ENCODE data around the gene TMEM9.
A peak's percentile ranks its signal among the peaks of the same experiment; 100 is the strongest.

Gene TMEM9

DNA sequence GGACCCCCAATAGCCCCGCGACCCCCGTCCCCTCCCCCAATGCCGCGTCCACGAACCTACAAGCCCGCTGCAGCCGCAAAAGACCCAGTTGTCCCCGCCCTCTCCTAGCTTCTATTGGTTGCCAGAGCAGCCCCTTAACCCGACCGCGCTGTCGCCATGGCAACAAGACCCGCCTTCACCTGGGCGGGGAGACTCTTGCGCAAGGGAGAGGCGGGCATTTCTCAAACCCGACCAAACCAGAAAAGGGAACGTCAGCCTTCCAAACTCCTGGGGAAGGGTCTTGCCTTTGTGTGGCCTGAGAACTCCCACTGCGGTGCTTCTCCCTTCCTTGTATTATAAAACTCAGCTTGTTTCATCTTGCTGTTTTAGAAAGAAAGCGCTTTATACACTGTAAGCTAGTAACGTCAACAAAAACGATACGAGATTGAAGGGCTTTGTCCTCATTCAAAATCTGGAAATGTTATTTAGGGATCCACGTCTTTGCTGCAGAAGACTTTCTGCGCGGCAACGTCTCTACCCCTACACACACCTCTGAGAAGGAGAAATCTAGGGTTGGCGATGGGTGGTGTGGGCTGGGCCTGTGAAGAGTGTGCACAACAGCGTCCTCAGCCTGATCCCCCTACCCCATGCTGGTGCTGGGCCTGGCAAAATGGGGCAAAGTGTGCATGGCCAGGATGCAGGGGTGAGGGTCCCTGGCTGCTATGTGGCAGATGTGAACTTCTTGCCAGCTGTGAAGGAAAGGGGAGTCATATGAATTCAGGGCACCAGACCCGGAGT is at the start of gene TMEM9:
Gene TMEM9, minus strand, starts transcription at position 86 of the 777 bp plus-strand sequence. CDS start 551 bp downstream, outside the sequence.
- peak; percentile 98 for DNase-seq (ENCODE audit: low spot score)

DNA sequence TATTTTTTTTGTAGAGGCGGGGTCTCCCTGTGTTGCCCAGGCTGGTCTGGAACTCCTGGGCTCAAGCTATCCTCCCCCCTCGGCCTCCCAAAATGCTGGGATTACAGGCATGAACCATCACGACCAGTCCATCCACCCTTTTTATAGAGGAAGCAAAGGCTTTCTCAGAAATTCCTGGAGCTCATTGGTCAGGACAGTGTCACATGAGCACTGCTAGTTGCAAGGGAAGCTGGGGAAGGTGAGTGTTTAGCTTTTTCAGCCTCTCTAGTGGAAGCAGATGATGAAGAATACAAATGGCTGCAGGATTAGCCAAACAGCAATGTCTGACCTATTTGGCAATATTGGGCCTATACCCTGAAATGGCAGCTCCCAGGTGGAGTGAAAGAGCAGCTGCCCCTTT is 44.3 kb upstream of the TMEM9 start:
- no peak for DNase-seq (ENCODE audit: low spot score)

DNA sequence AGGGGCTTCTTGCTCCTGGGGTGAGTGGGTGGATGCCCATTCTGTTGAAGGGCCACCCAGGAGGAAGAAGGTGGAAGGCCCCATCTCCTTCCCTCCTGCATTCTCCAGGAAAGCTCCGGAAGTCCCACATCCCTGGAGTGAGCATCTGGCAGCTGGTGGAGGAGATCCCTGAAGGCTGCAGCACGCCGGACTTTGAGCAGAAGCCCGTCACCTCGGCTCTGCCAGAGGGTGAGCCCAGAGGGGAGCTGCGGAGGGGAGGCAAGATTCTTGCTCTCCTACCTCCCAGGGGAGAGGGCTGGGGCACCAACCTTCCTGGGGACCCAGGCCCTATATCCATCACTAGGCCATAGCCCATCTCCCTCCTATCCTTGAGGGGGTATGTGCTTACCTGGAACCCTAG is 39.8 kb upstream of the TMEM9 start:
- DNase-seq (ENCODE audit: low spot score) = no peak

GRCh38 chr1:201192261-201192788 is 38.1 kb upstream of the TMEM9 start:
- no peak for DNase-seq (ENCODE audit: low spot score)

GRCh38 chr1:201191653-201192260 is 37.5 kb upstream of the TMEM9 start:
- no peak for DNase-seq (ENCODE audit: low spot score)

DNA sequence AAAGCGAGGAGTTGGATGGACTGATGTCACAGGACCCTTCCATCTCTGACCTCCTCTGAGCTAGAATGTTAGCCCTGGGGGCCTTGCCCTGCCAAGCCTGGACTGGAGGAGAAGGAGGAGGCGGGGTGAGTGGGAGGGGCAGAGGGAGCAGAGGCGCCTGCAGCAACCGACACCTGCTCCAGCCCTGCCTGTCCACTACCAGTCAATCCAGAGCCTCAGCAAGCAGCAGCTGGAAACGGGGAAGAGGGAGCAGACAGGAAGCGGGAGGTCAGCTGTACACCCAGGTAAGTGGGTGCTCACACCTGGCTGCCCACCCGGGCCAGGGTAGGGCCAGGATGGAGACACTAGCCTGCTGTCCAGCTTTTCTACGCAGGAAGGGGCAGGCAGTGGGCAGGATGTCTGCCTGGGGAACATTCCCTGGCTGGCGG is 36.4 kb upstream of the TMEM9 start, which contains the start of gene IGFN1:
Gene IGFN1, plus strand, starts transcription at position 201 of the 428 bp plus-strand sequence. CDS start 2,470 bp downstream, outside the sequence.
- DNase-seq (ENCODE audit: low spot score) = no peak

- no peak for DNase-seq (ENCODE audit: low spot score)
Measured at GRCh38 chr1:201190005-201190404, 35.7 kb upstream of the TMEM9 start.

DNA sequence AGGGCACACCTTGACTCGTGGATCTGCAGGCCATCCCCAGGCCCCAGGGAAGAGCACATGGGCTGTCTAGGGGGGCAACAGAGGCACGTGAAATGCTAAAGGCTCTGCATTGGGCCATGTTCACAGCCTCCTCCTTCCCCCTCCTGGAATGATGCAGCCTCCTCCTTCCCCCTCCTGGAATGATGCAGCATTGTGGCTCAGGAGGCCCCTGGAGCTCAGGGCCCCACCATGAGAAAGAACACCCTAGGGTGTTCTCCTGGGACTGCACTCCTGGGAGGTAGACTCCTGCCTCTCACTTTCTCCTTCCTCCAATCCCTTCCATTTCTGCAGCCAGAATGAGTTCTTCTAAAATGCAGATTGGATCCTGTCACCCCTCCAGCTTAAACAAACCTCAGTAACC is 34.8 kb upstream of the TMEM9 start:
- DNase-seq (ENCODE audit: low spot score) = no peak

GRCh38 chr1:201186192-201186591 is 31.9 kb upstream of the TMEM9 start:
- no peak for DNase-seq (ENCODE audit: low spot score)

DNA sequence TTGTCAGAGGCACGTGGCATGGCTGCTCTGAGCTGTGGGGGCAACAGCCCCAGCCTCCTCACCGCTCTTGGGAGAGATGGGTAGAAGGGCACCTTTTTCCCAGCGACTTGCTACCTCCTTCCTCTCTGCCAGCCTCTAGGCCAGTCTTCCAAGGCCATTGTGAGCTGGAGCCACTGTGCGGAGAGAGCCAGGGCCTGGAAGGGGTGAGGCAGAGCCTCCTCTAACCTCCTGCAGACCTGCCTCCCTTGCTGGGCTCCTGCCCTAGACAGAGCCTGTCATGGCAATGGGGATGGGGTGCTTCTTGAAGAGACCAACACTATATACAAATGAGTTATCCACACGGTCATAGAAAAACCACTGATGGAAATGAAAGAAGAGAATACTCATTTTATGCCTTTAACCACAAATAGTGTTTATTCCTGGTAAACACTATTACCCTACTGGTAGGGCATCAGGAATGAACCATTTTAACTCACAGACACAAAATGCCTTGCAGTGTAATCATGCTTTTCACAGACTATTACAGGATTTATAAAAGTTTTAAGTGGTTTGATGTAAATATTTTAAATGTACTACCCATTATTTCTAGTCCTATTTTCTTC is 31.4 kb upstream of the TMEM9 start:
- no peak for DNase-seq (ENCODE audit: low spot score)

GRCh38 chr1:201185123-201185453 is 30.8 kb upstream of the TMEM9 start:
- DNase-seq (ENCODE audit: low spot score) = no peak

- no peak for DNase-seq (ENCODE audit: low spot score)
Measured at GRCh38 chr1:201184307-201185122, 30.2 kb upstream of the TMEM9 start.

DNA sequence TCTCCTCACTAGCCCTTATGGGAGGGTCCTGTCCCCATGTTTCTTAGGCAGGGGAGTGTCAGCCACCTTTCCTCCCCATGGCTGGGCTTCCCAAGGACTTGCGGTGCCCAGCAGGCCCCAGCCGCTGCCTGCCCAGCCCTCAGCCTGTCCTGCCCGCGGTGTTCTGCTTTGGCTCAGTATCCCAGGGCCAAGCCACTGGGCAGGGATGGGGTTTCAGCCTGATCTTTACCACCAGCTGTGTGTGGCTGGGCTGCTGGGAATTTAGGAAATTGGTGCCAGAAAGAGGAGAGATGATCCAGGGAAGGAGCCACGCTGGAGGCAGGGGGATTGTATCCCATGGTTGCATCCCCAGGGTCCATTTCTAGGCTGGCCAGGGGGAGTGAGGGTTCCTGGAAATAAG is 29.5 kb upstream of the TMEM9 start:
- no peak for DNase-seq (ENCODE audit: low spot score)

DNA sequence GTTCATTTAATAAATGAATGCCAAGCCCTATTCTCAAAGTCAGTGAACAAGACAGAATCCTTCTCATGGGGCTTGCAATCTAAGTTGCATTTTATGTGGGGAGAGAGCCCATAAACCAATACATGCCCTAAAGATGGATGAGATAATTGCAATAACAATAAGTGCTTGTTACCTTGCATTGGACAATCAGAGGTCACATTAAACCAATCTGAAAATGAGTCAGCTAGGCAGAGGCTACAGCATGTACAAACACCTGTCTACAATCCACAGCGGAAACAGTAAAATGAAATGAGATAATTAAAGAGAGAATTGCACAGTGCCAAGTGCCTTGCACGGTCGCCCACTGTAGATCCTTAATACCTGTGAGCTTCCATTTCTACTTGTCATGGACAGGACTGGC is 28.9 kb upstream of the TMEM9 start:
- no peak for DNase-seq (ENCODE audit: low spot score)

GRCh38 chr1:201181726-201182125 is 27.5 kb upstream of the TMEM9 start:
- DNase-seq (ENCODE audit: low spot score) = no peak

DNA sequence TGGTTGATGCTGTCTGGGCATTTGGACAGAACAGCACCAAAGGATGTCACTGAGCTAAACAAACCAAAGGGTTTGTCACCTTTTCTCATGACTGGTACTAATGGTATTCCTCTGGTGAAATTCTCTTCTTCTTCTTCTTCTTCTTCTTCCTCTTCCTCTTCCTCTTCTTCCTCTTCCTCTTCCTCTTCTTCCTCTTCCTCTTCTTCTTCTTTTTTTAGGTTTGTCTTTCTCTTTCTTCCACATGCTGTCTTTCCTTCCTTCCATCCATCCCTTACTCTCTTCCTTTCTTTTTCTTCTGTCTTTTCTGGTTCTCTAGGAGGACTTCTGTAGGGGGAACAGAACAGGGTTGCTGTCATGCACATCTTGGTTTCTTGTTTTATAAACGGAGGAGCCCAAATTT is 27.0 kb upstream of the TMEM9 start:
- DNase-seq (ENCODE audit: low spot score) = no peak

DNA sequence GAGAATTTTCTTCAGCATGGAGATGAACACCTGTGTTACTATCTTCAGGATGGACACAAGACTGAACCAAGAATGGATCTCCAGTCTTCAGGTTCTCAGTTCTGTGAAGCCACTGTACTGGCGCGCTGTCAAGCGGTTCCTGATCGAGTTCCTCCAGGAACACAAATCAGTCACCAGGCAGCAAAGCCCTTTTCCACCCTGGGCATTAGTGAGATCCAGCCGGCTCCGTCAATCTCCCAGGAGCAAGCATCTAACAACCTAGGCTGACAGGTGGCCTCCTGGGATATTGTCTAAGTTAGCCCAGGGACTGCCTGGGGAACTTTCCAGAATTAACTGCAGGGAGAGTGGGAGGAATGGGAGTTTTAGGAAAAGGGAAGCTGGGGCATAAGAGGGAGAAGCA is 26.6 kb upstream of the TMEM9 start:
- DNase-seq (ENCODE audit: low spot score) = no peak

- no peak for DNase-seq (ENCODE audit: low spot score)
Measured at GRCh38 chr1:201180141-201180540, 25.9 kb upstream of the TMEM9 start.

- DNase-seq (ENCODE audit: low spot score) = no peak
Measured at GRCh38 chr1:201178718-201179117, 24.4 kb upstream of the TMEM9 start.

GRCh38 chr1:201176940-201177339 is 22.7 kb upstream of the TMEM9 start:
- no peak for DNase-seq (ENCODE audit: low spot score)

DNA sequence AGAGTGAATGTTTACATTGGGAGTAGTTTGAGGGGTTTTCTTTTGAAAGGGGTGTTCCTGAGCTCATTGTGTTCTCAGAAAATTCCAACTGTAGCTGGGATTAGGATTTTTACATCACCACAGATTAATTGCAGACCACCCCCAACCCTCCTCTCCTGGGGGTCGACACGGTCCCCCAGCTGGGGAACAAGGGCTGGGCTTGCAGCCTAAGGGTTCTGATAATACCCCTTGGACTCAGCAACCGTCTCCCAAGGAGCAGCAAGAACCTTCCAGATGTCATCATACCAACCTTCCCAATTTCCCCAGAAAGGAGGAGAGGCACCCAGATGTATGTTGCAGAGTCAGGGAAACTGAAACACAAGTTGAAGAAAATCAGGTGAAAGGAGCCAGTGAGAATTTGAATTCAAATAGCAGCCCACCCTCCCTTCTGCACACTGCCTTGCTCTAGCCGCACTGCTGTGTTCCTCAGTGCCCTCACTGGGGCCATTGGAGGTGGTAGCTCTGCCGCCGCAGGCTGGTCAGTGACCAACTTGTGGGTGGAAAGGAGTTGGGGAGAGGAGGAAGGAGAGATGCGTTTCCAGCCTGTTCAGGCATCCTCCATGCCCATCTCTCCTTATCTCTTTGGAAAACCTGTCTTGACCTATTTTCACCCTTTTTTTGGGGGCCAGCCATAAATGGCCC is 21.7 kb upstream of the TMEM9 start:
- DNase-seq (ENCODE audit: low spot score) = no peak

- no peak for DNase-seq (ENCODE audit: low spot score)
Measured at GRCh38 chr1:201173736-201174135, 19.5 kb upstream of the TMEM9 start.

All from germinal center (tissue), 1 donor.